Thyroid gland (tissue), 4 donors: ENCODE measurements around the gene P4HA1.

ENCODE experiments used
- POLR2A ChIP-seq, 2 donors: fragments of 450-650 bp; IDR thresholded peaks; one replicate each; pipeline ENCODE4 v1.6.1; 2017; ENCODE audit warnings: antibody characterized with exemption in 2 of 2, mild to moderate bottlenecking in 2 of 2, moderate library complexity in 1 of 2
- TF ChIP-seq, protein P1 (sequence below), 6 experiments: fragments of 200-600 bp in 3 of 6; fragments of 450-650 bp in 3 of 6; sonication (generic) in 3 of 6; IDR thresholded peaks; one replicate each; pipeline ENCODE4 v1.5.1; 2016 to 2019; ENCODE audit warnings: antibody characterized with exemption in 6 of 6, mild to moderate bottlenecking in 2 of 6, inconsistent platforms in 1 of 6, moderate library complexity in 1 of 6

GRCh38 chr10:73131301-73131700 lies 34.6 kb upstream of the P4HA1 start:
- TF ChIP-seq, protein P1, sequence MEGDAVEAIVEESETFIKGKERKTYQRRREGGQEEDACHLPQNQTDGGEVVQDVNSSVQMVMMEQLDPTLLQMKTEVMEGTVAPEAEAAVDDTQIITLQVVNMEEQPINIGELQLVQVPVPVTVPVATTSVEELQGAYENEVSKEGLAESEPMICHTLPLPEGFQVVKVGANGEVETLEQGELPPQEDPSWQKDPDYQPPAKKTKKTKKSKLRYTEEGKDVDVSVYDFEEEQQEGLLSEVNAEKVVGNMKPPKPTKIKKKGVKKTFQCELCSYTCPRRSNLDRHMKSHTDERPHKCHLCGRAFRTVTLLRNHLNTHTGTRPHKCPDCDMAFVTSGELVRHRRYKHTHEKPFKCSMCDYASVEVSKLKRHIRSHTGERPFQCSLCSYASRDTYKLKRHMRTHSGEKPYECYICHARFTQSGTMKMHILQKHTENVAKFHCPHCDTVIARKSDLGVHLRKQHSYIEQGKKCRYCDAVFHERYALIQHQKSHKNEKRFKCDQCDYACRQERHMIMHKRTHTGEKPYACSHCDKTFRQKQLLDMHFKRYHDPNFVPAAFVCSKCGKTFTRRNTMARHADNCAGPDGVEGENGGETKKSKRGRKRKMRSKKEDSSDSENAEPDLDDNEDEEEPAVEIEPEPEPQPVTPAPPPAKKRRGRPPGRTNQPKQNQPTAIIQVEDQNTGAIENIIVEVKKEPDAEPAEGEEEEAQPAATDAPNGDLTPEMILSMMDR (IDR thresholded peaks at IDR 0.05), result no peak
- no peak for TF ChIP-seq POLR2A (IDR thresholded peaks at IDR 0.05)
